IMR-90 (cell line): ENCODE measurements around the gene ALCAM. TPM values are rescaled to one million over a fixed set of nuclear protein-coding genes. Genes with fewer than 3 reads are reported as not detected.

Source experiments
- ATAC-seq: fragments of 200-7000 bp; cut with Tn5 transposase; 2 replicates; pipeline ENCODE4 v1.9.1; 2020; ENCODE audit warnings: low read depth, mild to moderate bottlenecking, moderate library complexity
- BruUV-seq: library from RNA; stranded (reverse); fragments of 400-500 nt; replicated peaks from 2 replicates; lab custom pipeline; 2021; lab: Mats Ljungman, UMichigan
- CTCF ChIA-PET: fragments of 300-600 bp; formaldehyde crosslinking; extraction: SDS; loops from one replicate; lab custom pipeline; 2021; ENCODE audit warnings: antibody characterized with exemption; lab: Yijun Ruan, JAX
- POLR2A ChIA-PET: fragments of 300-600 bp; sonication (Branson Sonifier 250); formaldehyde crosslinking; loops from one replicate; lab custom pipeline; 2022; ENCODE audit warnings: antibody characterized with exemption; ENCODE audit not compliant: unreplicated experiment; lab: Charles Lee
- DNase-seq: peaks from one replicate; pipeline ENCODE4 v3.0.0; 2013
- H2AFZ ChIP-seq: replicated peaks from 2 replicates; pipeline ENCODE3; 2013; ENCODE audit warnings: low read length, mild to moderate bottlenecking; ENCODE audit not compliant: poor library complexity
- H2AK5ac ChIP-seq: 2 replicates; pipeline ENCODE4 v1.6.1; 2013; ENCODE audit warnings: low read depth, low read length, inconsistent platforms
- H2AK9ac ChIP-seq: replicated peaks from 2 replicates; pipeline ENCODE3; 2013; ENCODE audit warnings: mild to moderate bottlenecking, low read depth, low read length, moderate library complexity; ENCODE audit not compliant: poor library complexity
- H2BK120ac ChIP-seq: 2 replicates; pipeline ENCODE4 v1.6.1; 2013; ENCODE audit warnings: low read depth, low read length, inconsistent platforms
- H2BK15ac ChIP-seq: 3 replicates; pipeline ENCODE4 v1.6.1; 2013; ENCODE audit warnings: low read depth, low read length, inconsistent platforms
- H2BK20ac ChIP-seq: 2 replicates; pipeline ENCODE4 v1.6.1; 2013; ENCODE audit warnings: low read depth, mild to moderate bottlenecking, inconsistent platforms, low read length, moderate library complexity
- H2BK5ac ChIP-seq: 2 replicates; pipeline ENCODE4 v1.6.1; 2013; ENCODE audit warnings: mild to moderate bottlenecking, low read depth, low read length, inconsistent platforms; ENCODE audit not compliant: poor library complexity, severe bottlenecking
- H3K14ac ChIP-seq: replicated peaks from 2 replicates; pipeline ENCODE4 v1.6.1; 2013; ENCODE audit warnings: low read depth, low read length, inconsistent platforms
- H3K18ac ChIP-seq: 2 replicates; pipeline ENCODE4 v1.6.1; 2013; ENCODE audit warnings: low read depth, low read length, control low read depth
- H3K23ac ChIP-seq: 2 replicates; pipeline ENCODE4 v1.6.1; 2013; ENCODE audit warnings: low read depth, low read length, inconsistent platforms
- H3K27ac ChIP-seq: 2 replicates; pipeline ENCODE4 v1.5.1; 2013; ENCODE audit warnings: mild to moderate bottlenecking, control low read depth, low read length; ENCODE audit not compliant: insufficient read depth
- H3K27me3 ChIP-seq: 2 replicates; pipeline ENCODE4 v1.6.1; 2013; ENCODE audit warnings: low read length; ENCODE audit not compliant: control insufficient read depth, insufficient read depth
- H3K36me3 ChIP-seq: 2 replicates; pipeline ENCODE4 v1.6.1; 2013; ENCODE audit warnings: low read length, mixed read lengths; ENCODE audit not compliant: control insufficient read depth, insufficient read depth
- H3K4ac ChIP-seq: 2 replicates; pipeline ENCODE4 v1.6.1; 2013; ENCODE audit warnings: low read depth, low read length, inconsistent platforms
- H3K4me1 ChIP-seq: 2 replicates; pipeline ENCODE4 v1.6.1; 2013; ENCODE audit warnings: low read length, mixed read lengths; ENCODE audit not compliant: control insufficient read depth, insufficient read depth
- H3K4me2 ChIP-seq: 2 replicates; pipeline ENCODE4 v1.6.1; 2013; ENCODE audit warnings: low read depth, mild to moderate bottlenecking, control low read depth, low read length, moderate library complexity
- H3K4me3 ChIP-seq: 2 replicates; pipeline ENCODE4 v1.5.1; 2013; ENCODE audit warnings: low read depth, mild to moderate bottlenecking, control low read depth, low read length, moderate library complexity; ENCODE audit not compliant: insufficient read depth
- H3K56ac ChIP-seq: 2 replicates; pipeline ENCODE4 v1.6.1; 2013; ENCODE audit warnings: low read length, inconsistent platforms; ENCODE audit not compliant: insufficient read depth; ENCODE audit errors: extremely low read depth
- H3K79me1 ChIP-seq, 2 experiments: 2 replicates each; pipeline ENCODE4 v1.6.1; 2013; ENCODE audit warnings: low read length in 2 of 2, inconsistent platforms in 1 of 2, low read depth in 1 of 2
- H3K9ac ChIP-seq: 2 replicates; pipeline ENCODE4 v1.6.1; 2013; ENCODE audit warnings: low read depth, low read length, control low read depth
- H3K9me1 ChIP-seq: 2 replicates; pipeline ENCODE4 v1.6.1; 2013; ENCODE audit warnings: low read length, inconsistent platforms; ENCODE audit not compliant: insufficient read depth
- H3K9me3 ChIP-seq: 2 replicates; pipeline ENCODE4 v1.6.1; 2013; ENCODE audit warnings: low read length; ENCODE audit not compliant: control insufficient read depth, insufficient read depth
- H4K20me1 ChIP-seq: 2 replicates; pipeline ENCODE4 v1.6.1; 2013; ENCODE audit warnings: low read length, inconsistent platforms; ENCODE audit not compliant: insufficient read depth
- H4K5ac ChIP-seq: 2 replicates; pipeline ENCODE4 v1.6.1; 2013; ENCODE audit warnings: mild to moderate bottlenecking, low read depth, low read length, control low read depth
- H4K8ac ChIP-seq, 2 experiments: 2 replicates each; pipeline ENCODE4 v1.6.1; 2013; ENCODE audit warnings: low read depth in 2 of 2, low read length in 2 of 2, control low read depth in 1 of 2, inconsistent platforms in 1 of 2
- H4K91ac ChIP-seq: 2 replicates; pipeline ENCODE4 v1.6.1; 2013; ENCODE audit warnings: low read depth, low read length, inconsistent platforms; ENCODE audit not compliant: insufficient read depth
- CEBPB ChIP-seq: IDR thresholded peaks from 2 replicates; pipeline ENCODE4 v1.6.1; 2012; ENCODE audit warnings: low read depth, low read length, improper control_type of control experiment
- FOS ChIP-seq: fragments of 150-350 bp; IDR thresholded peaks from 2 replicates; pipeline ENCODE4 v1.6.1; 2016; ENCODE audit warnings: low read depth, low read length
- MAFK ChIP-seq: IDR thresholded peaks from 2 replicates; pipeline ENCODE4 v1.6.1; 2012; ENCODE audit warnings: low read depth, low read length, improper control_type of control experiment
- NFE2L2 ChIP-seq: fragments of 150-350 bp; IDR thresholded peaks from 2 replicates; pipeline ENCODE4 v1.6.1; 2016; ENCODE audit warnings: low read depth, mild to moderate bottlenecking, low read length
- WGBS, 2 experiments: methylation state at CpG; one replicate each; pipeline versions ENCODE4 v1.1.5 to v1.1.7; 2013; ENCODE audit warnings: missing lambda C conversion rate in 2 of 2; ENCODE audit not compliant: insufficient read length in 1 of 2; ENCODE audit errors: extremely low coverage in 2 of 2; 5-methylcytosine and 5-hydroxymethylcytosine counted together
- dilution Hi-C: fragments of 300-500 bp; cut with HindIII; formaldehyde crosslinking; loops from one replicate; pipeline ENCODE4 v1.14.3; 2018; ENCODE audit warnings: low sequenced_read_pairs; ENCODE audit not compliant: unreplicated experiment
- in situ Hi-C: fragments of 300-500 bp; cut with MboI; formaldehyde crosslinking; loops from 3 replicates; pipeline ENCODE4 v1.14.3; 2019; ENCODE audit warnings: low sequenced_read_pairs, inconsistent platforms, mixed read lengths
- intact Hi-C: fragments of 100-400 bp; cut with micrococcal nuclease; formaldehyde crosslinking; loops from 2 replicates; pipeline ENCODE4 v1.10.0; 2022
- polyA plus RNA-seq, 3 experiments: library from polyadenylated mRNA; depleted of rRNA; stranded (reverse); fragments of >200 nt; gene quantifications; 2 replicates each; pipeline ENCODE4 v1.2.3, GENCODE V29; 2012; ENCODE audit warnings: low replicate concordance in 1 of 3
- total RNA-seq: library from RNA; depleted of rRNA; stranded (reverse); fragments of >200 nt; gene quantifications from 2 replicates; pipeline ENCODE4 v1.2.3, GENCODE V29; 2012
- TF ChIP-seq, protein P1 (sequence below): conservative IDR thresholded peaks from 2 replicates; pipeline ENCODE4 v1.5.1; 2012; ENCODE audit warnings: mild to moderate bottlenecking, low read depth, low read length, improper control_type of control experiment

The ALCAM gene
- total and polyA plus RNA-seq, 2 of the 4 experiments (the other 2 are of a cell fraction) = 117 to 423 TPM

DNA sequence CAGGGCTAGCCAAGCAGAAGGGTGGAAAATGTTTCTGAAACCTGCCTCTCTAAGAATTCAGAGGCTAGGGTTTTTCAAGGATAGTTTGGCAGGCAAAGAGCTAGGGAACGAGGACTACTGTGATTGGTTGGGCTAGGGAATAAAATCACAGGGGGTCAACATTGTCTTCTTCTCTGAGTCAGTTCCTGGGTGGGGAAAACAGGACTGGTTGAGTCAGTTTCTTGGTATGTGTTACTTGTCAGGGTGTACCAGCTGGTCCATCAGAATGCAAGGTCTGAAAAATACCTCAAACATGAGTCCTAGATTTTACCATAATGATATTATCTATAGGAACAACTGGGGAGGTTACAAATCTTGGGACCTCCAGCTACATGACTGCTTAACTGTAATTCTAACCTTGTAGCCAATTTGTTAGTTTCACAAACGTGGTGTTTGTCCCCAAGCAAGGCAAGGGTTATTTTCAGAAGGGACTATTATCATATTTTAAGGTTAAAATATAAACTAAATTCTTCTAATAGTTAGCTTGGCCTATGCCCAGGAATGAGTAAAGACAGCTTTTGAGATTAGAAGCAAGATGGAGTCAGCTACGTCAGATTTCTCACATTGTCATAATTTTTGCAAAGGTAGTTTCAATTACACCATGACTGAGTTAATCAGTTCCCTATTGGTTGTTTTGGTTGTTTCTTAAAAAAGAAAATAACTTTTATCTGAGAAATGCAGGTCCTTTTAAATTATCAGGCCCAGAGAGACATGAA lies 231.5 kb downstream of the ALCAM start:
- Histone ChIP-seq H2AK5ac (peak overlapping the region; percentile 80; the same call in 1 of the 2 replicates), H2BK120ac (peak overlapping the region; percentile 91), H3K36me3 (no peaks in the 10 kb centered on the region), H3K27me3 (no peaks in the 10 kb centered on the region), H3K4me1 (peaks cover 10% of the 10 kb centered on the region), H4K20me1 (no peaks in the 10 kb centered on the region), H3K14ac (peak overlapping the region; percentile 62), H4K8ac (peak overlapping the region; percentile 79 to 88), H3K18ac (peak overlapping the region; percentile 95; the same call in 1 of the 2 replicates), H2BK5ac (peak overlapping the region; percentile 94), H3K27ac (peak overlapping the region; percentile 62), H3K79me1 (no peaks in the 10 kb centered on the region), H3K4ac (peak overlapping the region; percentile 80), H2BK15ac (peak overlapping the region; percentile 32; the same call in 2 of the 3 replicates), H3K56ac (peak overlapping the region; percentile 54), H2AFZ (peak overlapping the region; percentile 6), H3K9ac (no peak overlapping the region; the same call in 1 of the 2 replicates), H3K4me3 (no peak overlapping the region), H3K4me2 (peak overlapping the region; percentile 43; the same call in 1 of the 2 replicates), H3K9me3 (no peaks in the 10 kb centered on the region), H2BK20ac (peak overlapping the region; percentile 92), H2AK9ac (peak overlapping the region; percentile 33), H3K23ac (peak overlapping the region; percentile 70), H4K5ac (peak overlapping the region; percentile 90; the same call in 1 of the 2 replicates), H4K91ac (peak overlapping the region; percentile 79), H3K9me1 (peaks cover 3% of the 10 kb centered on the region; the same call in 1 of the 2 replicates)
- ChIA-PET CTCF (no interaction called here), POLR2A (no interaction called here)
- peak; percentile 87 for ATAC-seq
- no TSS peak for BruUV-seq
- in situ Hi-C loops (no loop called here), dilution Hi-C loops (no loop called here), intact Hi-C loops (no loop called here)
- peak; percentile 96 for DNase-seq
- WGBS, 2 experiments = no CpG with 5 or more reads among the region's 3 CpGs
- TF ChIP-seq, protein P1, sequence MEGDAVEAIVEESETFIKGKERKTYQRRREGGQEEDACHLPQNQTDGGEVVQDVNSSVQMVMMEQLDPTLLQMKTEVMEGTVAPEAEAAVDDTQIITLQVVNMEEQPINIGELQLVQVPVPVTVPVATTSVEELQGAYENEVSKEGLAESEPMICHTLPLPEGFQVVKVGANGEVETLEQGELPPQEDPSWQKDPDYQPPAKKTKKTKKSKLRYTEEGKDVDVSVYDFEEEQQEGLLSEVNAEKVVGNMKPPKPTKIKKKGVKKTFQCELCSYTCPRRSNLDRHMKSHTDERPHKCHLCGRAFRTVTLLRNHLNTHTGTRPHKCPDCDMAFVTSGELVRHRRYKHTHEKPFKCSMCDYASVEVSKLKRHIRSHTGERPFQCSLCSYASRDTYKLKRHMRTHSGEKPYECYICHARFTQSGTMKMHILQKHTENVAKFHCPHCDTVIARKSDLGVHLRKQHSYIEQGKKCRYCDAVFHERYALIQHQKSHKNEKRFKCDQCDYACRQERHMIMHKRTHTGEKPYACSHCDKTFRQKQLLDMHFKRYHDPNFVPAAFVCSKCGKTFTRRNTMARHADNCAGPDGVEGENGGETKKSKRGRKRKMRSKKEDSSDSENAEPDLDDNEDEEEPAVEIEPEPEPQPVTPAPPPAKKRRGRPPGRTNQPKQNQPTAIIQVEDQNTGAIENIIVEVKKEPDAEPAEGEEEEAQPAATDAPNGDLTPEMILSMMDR = no peak
- TF ChIP-seq NFE2L2 (no peak), FOS (peak; percentile 73), MAFK (0 out of 2 replicates have a peak, but pooled peaks have one; percentile 17), CEBPB (peak; percentile 16; the same call in 1 of the 2 replicates)
